ENCODE measurements around the gene HASPIN.

HASPIN gene

GRCh38 chr17:3739422-3740124 lies 15.9 kb downstream of the HASPIN start:
- DNase-seq = no peak

- peak; percentile 50 for DNase-seq
Observed at GRCh38 chr17:3740611-3741073, 16.9 kb downstream of the HASPIN start.

GRCh38 chr17:3744014-3744413 lies 20.3 kb downstream of the HASPIN start:
- DNase-seq = no peak

DNA sequence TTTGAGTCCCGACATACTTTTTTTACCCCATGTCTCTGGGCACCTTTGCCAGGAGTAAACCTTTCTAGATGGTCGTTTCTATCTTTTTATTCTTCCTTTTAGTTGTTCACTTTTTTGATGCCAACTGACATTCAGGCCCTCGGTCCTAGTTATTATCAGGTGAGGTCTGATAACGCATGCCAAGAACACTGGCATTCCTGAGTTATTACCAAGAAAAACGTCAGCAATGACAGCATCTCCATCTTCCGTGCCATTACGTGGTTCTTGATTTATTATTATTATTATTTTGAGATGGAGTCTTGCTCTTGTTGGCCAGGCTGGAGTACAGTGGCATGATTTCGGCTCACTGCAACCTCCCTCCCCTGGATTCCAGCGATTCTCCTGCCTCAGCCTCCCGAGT lies 21.4 kb downstream of the HASPIN start:
- no peak for DNase-seq

DNA sequence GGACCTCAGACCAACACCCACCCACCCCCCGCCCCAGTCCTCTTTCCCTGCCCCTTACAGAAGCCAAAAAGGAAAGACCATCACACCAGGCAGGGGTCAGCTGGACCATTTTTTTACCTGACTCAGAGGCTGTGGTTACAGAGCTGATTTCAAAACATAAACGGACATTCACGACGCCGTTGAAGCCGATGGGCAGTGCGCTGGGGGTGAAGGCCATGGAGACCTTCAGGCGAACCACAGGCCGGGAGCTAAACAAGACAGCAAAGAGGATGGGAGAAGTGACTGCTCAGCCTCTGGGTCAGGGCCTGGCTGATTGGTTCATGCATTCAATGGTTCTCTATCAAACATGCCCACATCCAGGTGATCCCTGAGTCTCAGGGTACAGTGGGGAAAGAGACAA lies 24.1 kb downstream of the HASPIN start:
- DNase-seq = no peak

DNA sequence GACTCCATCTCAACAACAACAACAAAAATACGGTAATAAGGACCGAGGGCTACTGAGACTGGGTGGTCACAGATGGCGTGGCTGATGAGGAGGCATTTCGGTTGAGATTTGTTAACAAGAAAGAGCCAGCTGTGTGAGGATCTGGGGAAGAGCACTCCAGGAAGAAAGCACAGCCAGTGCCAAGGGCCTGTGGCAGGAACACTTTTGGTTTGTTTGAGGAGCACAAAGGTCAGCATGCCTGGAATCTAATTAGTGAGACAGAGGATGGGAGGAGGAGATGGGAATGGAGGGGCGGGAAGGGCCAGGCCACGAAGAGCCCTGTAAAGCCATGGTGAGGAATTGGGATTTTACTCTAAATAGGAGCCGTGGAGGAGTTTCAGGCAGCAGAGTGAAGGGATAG lies 24.9 kb downstream of the HASPIN start:
- no peak for DNase-seq

DNA sequence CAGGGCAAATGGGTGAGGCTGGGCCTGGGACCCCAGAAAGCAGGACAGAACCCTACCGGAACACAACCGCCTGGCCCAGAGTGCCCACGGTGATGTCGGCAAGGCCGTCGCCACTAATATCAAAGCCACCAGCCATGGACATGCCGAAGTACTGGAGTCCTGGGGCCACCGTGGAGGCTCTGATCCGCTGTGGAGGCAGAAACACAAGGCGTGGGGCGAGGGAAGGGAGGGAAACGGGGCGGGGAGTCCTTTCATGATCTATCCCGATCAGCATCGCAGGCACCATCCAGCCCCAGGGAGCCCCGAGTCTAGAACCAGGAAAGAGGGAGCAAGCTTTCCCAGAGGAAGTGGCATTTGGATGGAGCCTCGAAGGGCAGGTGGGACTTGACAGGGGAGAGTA lies 26.6 kb downstream of the HASPIN start:
- DNase-seq = no peak

GRCh38 chr17:3750926-3751325 lies 27.2 kb downstream of the HASPIN start:
- peak; percentile 69 for DNase-seq

DNA sequence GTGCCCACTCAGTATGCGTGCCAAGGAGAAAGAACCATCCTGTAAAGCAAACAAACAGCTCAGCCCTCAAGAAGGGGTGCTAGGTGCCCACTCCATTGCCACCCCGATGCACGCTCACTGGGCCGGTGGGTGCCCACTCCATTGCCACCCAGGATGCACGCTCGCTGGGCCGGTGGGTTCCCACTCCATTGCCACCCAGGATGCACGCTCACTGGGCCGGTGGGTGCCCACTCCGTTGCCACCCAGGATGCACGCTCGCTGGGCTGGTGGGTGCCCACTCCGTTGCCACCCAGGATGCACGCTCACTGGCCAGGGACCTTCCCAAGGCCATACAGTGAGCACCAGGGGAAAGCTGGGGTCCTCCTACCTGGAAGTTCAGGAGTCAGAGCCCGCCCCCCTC lies 28.1 kb downstream of the HASPIN start:
- DNase-seq = no peak

- no peak for DNase-seq
Observed at GRCh38 chr17:3753624-3754023, 29.9 kb downstream of the HASPIN start.

DNA sequence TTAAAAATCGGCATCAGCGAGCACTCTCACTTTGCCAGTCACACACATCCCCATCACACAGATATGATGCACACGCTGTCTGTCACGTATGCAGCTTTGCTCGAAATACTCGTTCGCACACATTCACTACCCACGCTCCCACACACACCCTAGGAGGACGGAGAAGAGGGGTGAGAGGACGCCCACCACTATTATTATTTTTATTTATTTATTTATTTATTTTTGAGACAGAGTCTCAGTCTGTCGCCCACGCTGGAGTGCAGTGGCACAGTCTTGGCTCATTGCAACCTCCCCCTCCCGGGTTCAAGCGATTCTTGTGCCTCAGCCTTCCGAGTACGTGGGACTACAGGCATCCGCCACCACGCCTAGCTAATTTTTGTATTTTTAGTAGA lies 30.4 kb downstream of the HASPIN start:
- no peak for DNase-seq

DNA sequence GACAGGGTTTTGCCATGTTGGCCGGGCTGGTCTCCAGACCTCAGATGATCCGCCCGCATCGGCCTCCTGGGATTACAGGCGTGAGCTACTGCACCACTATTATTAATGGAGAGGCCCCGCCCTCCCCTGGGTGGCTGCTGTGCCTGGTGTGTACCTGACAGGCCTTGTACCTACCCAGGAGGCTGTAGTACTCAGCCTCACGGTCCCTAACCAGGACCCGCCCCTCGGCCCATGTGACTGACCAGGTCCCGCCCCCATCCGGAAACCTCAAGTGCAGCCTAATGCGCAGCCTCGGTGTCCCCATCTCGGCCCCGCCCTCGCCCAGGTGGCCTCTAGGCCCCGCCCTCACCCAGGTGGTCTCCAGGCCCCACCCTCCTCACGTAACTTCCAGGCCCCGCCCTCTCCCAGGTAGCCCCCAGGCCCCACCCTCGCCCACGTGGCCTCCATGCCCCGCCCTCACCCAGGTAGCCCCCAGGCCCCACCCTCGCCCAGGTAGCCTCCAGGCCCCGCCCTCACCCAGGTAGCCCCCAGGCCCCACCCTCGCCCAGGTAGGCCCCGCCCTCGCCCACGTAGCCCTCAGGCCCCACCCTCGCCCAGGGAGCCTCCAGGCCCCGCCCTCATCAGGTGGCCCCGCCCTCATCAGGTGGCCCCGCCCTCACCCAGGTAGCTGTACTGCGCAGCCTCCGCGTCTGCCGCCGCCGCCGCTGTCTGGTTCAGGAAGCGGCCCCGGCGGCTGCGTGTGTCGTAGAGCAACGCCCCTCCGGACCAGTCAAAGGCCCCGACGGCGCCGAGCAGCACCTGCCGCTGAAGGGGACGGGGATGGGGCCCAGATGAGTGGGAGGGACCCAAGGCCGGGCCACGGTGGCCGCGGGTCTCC lies 31.0 kb downstream of the HASPIN start:
- DNase-seq = peak; percentile 76

- DNase-seq = no peak
Observed at GRCh38 chr17:3755335-3756030, 31.8 kb downstream of the HASPIN start.

DNA sequence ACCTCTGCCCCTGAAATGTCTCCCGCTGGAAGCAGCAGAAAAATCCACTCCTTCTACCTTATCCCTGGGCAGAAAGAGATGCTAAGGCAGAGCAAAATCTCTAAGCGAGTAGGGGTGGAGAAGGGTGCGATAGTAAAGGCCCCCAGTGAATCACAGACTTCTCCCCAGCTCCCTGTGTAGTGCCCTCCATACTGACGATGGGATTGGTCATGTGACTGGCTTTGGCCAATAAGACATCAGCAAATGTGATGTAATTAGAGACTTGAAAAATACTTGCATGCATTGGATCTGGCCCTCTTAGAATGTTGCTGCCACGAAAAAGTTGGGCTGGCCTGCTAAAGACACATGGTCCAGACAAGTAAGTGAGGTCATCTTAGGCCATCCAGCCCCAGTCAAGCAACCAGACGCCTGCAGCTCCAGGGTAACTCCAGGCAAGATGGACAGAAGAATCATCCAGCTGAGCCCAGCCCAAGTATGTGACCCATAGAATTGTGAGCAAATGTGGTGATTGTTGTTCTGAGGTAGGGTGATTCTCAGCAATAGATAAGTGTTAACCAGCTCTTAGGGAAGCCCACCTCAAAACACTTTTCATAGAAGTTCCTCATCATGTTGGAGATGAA lies 36.0 kb downstream of the HASPIN start:
- no peak for DNase-seq

DNA sequence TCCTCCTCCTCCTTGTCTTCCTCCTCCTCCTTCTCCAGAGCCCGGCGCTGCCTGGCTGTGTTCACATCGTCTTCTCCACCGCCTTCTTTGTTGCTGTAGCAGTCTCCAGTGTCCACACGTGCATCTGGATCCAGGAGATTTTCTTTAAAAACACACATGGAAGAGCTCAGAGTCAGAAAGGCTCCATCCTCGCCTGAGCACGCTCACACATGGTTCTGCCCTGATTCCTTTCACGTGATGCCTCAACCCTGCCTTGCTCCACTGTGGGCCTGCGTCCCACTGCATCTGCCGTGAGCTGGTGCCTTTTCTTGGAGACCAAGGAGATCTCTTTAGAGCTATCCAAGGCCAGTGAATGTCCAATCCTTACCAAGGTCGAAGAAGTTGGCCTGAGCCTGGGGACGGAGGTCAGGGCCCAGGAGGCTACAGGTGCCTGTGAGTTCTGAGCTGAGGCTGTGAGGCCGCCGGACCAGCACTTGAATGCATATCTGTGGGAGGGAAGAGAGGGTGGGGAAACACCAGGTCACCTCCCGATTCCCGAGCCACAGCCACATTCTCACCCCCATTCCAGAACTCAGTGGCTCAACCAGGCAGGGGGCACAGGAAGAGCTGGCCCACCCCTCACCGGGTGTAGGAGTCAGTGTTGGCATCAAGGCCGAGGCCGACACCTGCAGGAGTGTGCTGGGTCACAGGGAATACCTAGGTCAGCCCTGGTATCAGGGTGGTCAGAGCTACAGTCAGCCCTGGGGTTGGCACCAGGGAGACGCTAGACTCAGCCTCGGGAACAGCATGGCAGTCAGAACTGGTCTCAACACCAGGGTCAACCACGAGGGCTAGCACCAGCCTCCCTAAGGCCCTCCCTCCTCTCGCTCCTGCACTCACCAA lies 37.6 kb downstream of the HASPIN start:
- DNase-seq = no peak

DNA sequence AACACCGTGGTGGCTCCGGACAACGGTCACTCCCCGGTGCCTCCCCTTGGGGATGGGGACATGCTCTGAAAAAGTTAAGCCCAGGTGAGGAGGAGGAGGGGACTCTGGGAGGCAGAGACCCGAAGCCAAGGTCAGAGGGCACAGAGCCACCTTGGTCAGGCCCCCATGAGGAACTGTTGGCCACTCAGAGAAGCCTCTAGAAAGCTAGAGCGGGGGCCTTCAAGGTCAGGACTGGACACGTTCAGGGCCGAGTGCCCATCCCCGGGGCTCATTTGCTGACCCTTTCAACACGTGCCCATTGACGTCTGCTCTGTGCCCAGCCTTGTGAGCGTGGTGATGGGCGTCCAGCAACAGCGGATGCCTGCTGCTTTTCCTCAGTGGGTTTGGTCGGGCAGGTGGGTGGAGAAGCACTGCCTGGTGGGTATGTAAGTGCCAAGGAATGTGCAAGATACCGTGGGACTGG lies 38.2 kb downstream of the HASPIN start:
- DNase-seq = no peak

- DNase-seq = peak; percentile 60
Observed at GRCh38 chr17:3762922-3763776, 39.4 kb downstream of the HASPIN start.

GRCh38 chr17:3763777-3764170 lies 40.1 kb downstream of the HASPIN start:
- no peak for DNase-seq

DNA sequence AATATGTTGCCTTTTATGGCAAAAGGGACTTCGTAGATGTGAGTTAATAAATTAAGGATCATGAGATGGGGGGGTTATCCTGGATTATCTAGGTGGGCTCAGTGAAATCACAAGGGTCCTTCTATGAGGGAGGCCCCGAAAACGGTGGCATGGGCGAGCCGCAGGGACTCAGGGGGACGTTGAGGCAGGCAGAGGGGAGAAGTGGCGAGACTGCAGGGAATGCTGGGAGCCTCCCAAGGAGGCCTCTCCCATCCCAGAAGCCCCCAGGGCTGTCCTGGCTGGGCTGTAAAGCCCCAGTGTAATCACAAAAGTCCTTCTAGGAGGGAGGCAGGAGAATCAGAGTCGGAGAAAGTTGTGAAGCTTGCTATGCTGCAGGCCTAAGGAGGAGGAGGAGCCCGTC lies 42.3 kb downstream of the HASPIN start:
- DNase-seq = no peak

GRCh38 chr17:3766779-3767178 lies 43.1 kb downstream of the HASPIN start:
- DNase-seq = peak; percentile 40

DNA sequence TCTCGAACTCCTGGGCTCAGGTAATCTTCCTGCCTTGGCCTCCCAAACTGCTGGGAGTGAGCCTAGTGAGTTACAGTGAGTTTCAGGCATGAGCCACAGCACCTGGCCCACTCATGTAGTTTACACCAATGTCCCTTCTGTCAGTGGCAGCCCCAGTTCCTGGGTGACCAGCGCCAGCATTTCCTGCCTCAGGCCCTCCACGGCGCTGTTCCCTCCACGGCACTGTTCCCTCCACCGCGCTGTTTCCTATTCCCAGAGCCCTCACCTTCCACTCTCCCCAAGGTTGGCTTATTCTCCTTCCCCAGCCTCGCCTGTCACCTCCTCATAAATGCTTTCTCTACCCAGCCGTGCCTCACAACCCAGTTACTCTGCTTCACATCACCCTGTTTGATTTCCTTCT lies 44.6 kb downstream of the HASPIN start:
- no peak for DNase-seq

All from activated gamma-delta T cell treated with Interleukin-2 at 50 U/mL for 16 hours (primary cell).